SW 1271 (cell line): ENCODE results near the gene OSBPL5.

Source experiments
- DNase-seq, 2 experiments: peaks; one replicate each; lab custom pipeline; 2025; lab: John Stamatoyannopoulos, UW

Gene OSBPL5

DNA sequence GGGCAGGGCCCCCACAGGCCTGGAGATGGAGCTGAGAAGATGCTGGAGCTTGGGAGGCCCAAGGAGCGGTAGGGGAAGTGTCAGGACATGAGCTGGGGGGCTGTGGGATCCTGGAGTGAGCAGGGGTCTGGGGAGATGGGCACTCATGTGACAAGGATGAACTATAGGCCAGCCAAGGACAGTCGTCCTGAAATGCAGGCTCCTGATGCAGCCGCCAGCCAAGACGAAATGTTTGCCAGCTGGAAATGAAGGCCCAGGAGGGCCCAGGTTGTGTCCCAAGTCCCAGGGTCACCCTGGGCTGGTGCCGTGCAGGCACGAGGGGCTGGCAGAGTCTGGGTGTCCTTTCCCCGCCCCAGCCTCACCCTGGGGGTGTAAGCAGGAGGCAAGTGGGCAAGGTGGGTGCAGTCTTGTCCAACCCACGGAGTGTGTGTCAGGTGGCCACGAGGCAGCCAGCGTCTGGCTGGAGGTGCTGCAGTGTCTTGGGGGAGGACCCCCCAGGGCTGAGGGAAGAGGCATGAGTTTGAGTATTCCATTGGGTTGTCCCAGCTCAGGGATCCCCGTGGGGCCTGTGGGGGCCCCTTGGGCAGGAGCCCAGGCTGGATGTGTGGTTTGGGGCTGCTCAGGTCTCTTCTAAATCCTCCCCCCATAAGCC, 32.1 kb upstream of the OSBPL5 start:
- no peak for DNase-seq

DNA sequence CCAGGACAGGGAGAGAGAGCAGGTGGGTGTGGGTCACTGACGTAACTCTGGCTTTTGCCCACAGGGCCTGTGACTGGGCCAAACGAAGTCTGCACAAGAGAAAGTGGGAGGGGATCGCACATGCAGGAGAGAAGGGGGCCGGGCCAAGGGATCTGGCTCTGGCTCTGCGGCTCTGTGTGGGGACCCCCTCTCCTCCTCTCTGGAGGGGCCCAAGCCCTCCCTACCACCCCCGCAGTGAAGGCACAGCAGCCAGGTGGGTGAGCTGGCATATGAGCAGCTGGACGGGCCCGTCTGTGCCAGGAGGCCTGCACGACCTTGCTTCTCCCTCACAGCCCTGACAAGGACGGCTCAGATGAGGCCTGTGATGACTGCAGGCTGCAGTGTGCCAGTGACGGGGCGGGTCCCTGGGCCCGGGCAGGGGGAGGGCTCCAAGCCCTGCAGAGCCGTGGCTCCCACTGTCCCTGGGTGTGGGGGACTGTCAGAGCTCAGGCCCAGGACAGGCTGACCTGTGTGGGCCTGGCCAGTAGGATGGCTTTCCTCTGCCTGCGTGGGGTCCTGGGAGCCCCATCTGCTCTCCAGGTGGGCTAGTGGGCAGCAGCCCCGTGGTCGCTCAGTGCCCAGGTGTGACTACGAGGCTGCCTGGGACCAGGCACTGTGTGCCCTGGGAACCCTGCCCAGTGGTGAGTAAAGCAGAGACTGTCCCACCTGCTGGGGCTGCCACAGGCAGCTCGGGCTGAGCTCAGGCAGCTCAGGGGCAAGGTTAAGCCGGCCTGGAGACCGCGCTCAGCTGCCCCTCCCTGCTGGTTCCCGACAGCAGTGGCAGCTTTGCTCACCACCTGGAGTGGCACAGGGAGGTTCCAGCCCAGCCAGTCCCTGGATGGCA, 31.3 kb upstream of the OSBPL5 start:
- no peak for DNase-seq

DNA sequence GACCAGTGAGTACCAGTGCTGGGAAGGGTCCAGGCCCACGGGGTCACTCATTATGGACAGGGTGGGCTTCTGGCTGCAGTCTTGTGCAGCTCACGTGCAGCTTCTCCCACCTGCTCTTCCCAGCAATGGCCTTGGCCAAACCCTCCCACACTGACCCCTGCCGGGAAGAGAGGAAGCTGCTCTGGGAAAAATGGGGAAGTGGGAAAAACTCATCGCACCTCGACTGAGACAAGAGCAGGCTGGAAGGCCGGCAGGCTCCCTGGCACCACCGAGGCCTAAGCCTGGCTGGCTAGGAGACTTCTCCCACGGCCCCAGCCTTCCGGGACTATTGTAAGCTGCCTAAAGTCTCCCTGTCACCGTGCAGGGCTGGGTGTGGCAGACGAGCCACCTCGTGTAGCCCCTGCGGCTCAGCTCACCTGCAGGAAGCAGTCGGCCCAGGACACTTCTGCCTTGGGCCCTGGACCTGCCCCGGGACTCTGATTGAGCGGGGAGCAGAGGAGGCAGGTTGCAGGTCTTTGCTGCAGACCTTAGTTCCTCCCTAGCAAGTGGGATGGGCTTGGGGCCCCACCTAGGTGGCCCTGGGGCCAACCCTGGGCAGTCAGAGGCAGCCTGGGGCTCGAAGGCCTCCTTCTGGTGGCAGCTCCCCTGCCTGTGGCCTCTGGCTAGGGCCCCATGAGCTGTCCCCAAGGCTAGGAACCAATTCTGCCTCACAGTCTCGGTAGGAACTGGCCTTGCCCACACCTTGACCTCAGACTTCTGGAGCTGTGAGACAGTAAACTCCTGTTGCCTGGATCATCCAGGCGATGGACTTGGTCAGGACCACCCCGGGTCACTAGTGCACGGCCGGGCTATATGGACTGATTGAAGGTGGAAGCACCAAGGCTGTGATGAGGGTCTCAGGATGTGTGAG, 30.4 kb upstream of the OSBPL5 start:
- no peak for DNase-seq

- DNase-seq: no peak
Observed at GRCh38 chr11:3194016-3194816, 29.1 kb upstream of the OSBPL5 start.

DNA sequence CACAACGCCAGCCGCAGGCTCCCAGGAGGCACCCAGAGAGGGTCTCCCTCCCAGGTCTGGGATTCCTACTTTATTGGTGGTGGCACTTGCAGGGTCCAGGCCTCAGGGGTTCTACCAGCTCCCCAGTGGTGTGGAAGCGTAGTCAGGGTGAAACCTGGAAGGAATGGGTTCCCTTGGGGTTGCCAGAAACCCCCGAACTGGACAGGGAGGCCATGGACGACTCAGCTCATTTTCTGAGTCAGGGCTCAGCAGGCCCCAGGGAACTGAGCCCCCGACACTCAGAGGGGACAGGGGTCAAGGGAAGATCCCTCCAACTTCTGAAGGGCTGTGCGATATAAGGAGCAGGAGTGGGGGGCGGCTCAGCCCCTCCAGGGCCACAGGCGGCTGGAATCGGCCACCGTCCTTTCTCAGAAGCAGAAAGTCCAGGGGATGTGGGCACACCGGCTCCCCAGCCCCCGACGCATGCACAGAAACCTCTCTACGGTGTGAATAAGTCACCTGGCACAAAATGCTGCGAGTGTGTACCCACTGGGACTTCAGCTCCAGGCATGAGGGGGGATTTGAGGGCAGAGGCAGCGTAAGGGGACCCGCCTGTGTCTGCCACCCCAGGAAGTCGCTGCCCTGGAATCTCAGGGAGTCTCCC, 28.4 kb upstream of the OSBPL5 start:
- no peak for DNase-seq

DNA sequence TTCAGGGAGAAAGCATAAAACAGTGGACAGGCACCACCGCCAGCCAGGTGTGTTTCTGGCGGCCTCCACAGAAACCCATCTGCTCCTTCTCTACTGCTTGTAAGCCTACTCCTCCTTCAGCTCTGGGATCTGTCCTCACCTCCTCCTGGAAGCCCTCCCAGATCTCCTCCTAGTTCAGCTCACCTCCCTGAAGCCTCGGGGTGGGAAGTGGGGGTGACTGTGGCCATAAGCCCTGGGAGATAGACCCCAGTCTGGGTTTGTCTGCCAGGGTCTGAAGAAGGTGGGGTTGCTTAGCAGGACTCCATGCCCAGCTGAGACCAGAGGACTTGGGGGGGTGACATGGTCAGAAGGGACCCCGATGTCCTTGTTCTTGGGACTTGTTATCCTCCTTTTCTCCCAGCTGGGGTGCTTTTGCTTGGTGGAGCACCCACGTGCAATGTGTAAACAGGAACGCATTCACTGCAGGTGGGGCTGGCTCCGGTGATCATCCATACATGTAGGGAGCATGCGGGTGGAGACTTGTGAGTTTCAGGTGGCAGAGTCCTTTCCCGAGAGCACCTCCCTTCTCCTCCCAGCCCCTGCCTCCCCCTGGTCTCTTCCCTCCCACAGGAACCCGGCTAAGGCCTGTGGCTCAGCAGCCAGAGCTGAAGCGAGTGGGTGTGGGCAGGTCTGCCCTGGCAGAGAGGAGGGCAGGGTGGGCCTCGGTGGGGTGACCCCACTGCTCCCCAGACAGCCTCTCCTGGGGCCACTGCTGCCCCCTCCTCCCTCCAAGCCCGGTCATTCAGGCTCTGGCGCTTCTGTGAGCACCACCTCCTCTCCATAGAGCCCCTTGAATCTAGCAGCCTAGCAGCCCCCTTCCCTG, 27.6 kb upstream of the OSBPL5 start:
- no peak for DNase-seq

DNA sequence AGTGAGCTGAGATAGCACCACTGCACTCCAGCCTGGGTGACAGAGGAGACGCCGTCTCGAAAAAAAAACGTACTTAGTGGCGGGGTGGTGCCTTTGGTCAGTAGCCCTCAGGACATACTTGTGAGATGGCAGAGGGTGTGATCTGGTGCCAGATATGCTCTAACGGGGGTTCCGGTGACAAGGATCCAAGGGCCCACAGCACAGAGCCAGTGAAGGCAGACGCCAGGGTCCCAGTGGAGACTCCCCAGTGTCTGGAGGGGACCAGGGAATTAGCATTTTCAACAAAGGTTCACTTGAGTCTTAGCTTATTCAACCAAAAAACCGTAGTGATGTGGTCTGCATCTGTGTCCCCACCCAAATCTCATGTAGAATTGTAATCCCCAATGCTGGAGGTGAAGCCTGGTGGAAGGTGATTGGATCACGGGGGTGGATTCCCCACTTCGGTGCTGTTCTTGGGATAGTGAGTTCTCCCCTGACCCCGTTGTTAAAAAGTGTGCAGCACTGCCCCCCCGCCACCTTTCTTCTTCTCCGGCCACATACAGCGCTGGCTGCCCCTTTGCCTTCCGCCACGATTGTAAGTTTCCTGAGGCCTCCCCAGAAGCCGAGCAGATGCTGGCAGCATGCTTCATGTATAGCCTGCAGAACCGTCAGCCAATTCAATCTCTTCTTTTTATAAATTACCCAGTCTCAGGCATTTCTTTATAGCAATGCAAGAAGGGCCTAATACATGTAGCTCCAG, 26.6 kb upstream of the OSBPL5 start:
- DNase-seq: no peak

GRCh38 chr11:3190600-3190999, 25.5 kb upstream of the OSBPL5 start:
- DNase-seq: no peak

DNA sequence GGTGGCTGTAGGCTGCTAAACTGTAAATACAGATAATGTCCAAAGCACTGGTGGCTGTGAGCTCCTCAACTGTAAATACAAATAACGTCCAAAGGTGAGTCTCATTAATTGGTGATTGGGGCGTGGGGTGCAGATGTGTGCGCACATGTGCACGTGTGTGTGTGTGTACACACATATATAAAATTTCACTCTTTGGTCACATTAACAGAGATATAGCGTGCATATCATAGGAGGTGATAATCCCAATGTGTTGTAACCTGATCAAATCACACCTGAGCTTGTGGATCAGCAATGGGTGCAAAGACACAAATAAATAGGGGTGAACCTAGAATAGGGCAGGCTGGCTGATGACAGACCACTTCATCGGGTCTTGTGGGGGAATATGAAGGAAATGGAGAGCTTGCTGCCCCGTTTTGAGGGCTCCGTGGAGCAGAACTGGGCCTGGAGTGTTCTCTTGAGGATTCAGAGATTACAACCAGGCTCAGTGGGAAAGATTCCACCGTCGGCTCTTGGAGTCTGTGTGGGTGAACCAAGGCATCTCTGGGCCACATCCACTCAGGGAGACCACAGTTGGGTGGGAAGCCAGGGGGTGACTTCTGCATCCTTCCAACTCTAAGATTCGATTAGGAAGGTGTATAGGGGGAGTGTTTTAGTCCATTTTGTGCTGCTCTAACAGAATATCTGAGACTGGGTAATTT, 24.9 kb upstream of the OSBPL5 start:
- DNase-seq: no peak

DNA sequence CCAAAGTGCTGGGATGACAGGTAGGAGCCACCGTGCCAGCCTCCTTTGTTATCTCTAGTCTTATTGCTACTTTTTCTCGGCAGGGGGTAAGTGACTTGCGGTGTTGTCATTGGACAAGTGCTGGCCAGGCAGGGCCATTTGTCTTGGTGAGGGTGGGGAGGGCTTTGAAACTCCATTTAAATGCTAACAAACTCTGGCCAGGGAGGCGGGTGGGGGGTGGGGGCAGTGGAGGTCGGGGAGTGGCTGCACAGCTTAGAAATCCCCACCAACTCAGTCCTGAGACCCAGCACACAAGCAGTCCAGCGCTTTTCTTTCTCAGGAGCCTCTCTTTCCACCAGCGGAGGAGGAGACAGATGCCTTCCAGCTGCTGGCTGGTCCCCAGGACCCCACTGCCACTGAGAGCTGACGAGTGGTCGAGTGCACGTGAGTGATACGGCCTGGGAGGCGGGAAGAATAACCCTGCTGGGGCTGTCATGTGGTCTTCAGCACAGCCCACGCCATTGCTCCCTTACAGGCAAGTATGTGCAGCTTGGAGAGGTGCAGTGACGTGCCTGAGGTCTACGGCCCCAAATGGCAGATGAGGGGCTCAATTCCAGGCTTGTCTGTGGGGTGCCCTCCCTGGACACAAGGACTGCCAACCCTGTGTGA, 24.2 kb upstream of the OSBPL5 start:
- no peak for DNase-seq

GRCh38 chr11:3188496-3189195, 23.5 kb upstream of the OSBPL5 start:
- DNase-seq: no peak

DNA sequence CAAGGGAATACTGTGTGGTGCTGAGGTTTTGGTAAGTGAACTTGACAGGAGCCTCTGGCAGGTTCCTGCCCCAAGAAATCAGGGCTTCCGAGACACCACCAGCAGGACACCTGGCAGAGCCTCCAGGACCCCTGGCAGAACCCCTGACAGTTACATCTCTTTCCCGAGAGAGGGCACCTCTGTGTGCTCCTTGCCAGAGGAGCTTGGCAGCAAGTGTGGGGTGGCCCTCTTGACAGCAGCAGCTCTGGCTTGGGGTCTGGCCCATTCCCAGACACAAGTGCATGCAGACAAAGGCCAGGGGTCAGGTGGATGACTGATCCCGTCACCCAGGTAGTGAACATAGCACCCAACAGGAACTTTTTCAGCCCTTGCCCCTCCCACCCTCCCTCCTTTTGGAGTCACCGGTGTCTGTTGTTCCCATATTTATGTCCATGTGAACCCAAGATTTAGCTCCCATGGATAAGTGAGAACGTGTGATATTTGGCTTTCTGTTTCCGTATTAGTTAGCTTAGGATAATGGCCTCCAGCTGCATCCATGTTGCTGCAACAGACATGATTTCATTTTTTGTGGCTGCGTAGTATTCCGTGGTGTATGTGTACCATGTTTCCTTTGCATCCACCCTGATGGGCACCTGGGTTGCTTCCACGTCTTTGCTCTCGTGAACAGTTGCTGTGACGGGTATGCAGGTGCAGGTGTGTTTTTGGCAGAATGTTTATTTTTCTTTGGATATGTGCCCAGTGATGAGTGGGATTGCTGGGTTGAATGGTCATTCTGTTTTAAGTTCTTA, 21.2 kb upstream of the OSBPL5 start:
- no peak for DNase-seq

DNA sequence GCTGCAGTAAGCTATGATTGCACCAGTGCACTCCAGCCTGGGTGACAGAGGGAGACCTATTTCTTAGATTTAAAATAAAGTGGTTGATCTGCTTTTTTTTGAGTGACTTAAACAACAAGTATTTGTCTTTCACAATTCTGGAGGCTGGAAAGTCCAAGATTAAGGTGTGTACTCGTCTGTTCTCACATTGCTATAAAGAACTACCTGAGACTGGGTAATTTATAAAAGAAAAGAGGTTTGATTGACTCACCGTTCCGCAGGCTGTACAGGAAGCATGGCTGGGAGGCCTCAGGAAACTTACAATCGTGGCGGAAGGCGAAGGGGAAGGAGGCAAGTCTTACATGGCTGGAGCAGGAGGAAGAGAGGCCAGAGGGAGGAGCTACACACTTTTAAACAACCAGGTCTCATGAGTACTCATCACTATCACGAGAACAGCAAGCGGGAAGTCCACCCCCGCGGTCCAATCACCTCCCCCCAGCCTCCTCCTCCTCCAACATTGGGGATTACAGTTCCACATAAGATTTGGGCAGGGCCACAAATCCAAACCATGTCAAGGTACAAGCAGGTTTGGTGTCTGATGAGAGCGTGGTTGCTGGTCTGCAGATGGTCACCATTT, 19.7 kb upstream of the OSBPL5 start:
- no peak for DNase-seq

DNA sequence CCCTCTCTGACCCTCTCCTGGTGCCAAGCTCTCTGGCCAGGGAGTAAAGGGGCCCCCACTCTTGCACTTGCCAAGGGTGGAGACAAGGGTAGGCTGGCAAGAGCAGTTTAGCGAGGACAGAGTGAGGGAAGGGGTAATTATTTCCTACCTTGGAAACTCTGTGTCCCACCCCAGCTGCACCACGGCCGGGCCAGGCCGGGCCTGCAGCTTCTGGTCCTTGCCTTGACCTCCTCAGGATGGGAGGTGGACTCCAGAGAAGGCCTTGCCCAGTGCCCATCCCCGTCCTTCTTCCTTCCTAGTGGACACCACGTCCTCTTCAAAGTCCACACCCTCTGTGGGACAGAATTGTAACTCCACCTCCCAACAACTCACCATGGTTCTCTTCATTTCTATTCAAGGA, 18.4 kb upstream of the OSBPL5 start:
- no peak for DNase-seq

DNA sequence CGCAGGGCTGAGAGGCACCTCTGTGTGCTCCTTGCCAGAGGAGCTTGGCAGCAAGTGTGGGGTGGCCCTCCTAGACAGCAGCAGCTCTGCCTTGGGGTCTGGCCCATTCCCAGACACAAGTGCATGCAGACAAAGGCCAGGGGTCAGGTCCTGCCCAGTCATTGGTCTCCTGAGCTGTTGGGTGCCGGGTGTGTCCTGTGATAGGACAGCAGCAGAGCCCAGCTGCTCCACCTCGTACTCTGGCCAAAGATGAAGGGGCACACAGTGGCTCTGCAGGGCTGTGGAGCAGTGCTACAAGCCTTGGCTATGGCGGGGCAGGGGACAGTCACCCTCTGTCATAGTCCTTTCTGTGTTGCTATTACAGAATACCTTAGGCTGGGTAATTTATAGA, 17.3 kb upstream of the OSBPL5 start:
- no peak for DNase-seq

GRCh38 chr11:3181725-3182461, 16.8 kb upstream of the OSBPL5 start:
- DNase-seq: no peak
